DMS53 (cell line): ENCODE data around the gene OGFOD3.
"Not testable (repeated sequence)": the region's sequence is repeated elsewhere in the genome, so short reads cannot be mapped to it uniquely, and the experiment has no call there.

Experiments used
- DNase-seq: peaks from one replicate; lab custom pipeline; 2025; lab: John Stamatoyannopoulos, UW

OGFOD3 gene

GRCh38 chr17:82373072-82373452 lies 45.3 kb downstream of the OGFOD3 start:
- DNase-seq: not testable (repeated sequence)

- DNase-seq: peak; percentile 50
Measured at GRCh38 chr17:82372249-82373071, 45.9 kb downstream of the OGFOD3 start.

- DNase-seq: peak; percentile 33
Measured at GRCh38 chr17:82371333-82372248, 46.8 kb downstream of the OGFOD3 start, which contains the start of gene UTS2R. Gene UTS2R (plus strand): TSS chr17:82371765. CDS start chr17:82374325, 2,560 bp downstream.

- DNase-seq: peak; percentile 60
Measured at GRCh38 chr17:82370471-82371332, 47.7 kb downstream of the OGFOD3 start.

GRCh38 chr17:82369211-82369610 lies 49.2 kb downstream of the OGFOD3 start:
- DNase-seq: no peak

- DNase-seq: no peak
Measured at GRCh38 chr17:82367724-82368524, 50.5 kb downstream of the OGFOD3 start.

GRCh38 chr17:82366749-82367148 lies 51.6 kb downstream of the OGFOD3 start:
- DNase-seq: no peak

- no peak for DNase-seq
Measured at GRCh38 chr17:82365606-82366295, 52.6 kb downstream of the OGFOD3 start.

- no peak for DNase-seq
Measured at GRCh38 chr17:82361885-82362633, 56.3 kb downstream of the OGFOD3 start.

GRCh38 chr17:82359451-82360074 lies 58.8 kb downstream of the OGFOD3 start:
- not testable (repeated sequence) for DNase-seq

GRCh38 chr17:82358465-82359350 lies 59.7 kb downstream of the OGFOD3 start, which contains the start of gene TEX19:
Gene TEX19 (plus strand): TSS chr17:82359247. CDS start chr17:82362151, 2,904 bp downstream.
- peak; percentile 71 for DNase-seq

- DNase-seq: peak; percentile 72
Measured at GRCh38 chr17:82357394-82357793, 61.0 kb downstream of the OGFOD3 start.

GRCh38 chr17:82356845-82357355 lies 61.5 kb downstream of the OGFOD3 start:
- DNase-seq: peak; percentile 88

GRCh38 chr17:82355770-82356427 lies 62.5 kb downstream of the OGFOD3 start:
- no peak for DNase-seq

GRCh38 chr17:82354804-82355308 lies 63.5 kb downstream of the OGFOD3 start:
- DNase-seq: no peak

GRCh38 chr17:82353484-82353883 lies 64.9 kb downstream of the OGFOD3 start:
- no peak for DNase-seq
